NCI-H510A (cell line): ENCODE results near the gene CMTM4.

ENCODE experiments used
- DNase-seq: peaks from one replicate; lab custom pipeline; 2025; lab: John Stamatoyannopoulos, UW

Gene CMTM4

GRCh38 chr16:66696669-66697630 lies at the start of gene CMTM4:
TSS of gene CMTM4 (minus strand) at chr16:66696743. CDS start at chr16:66696525, 218 bp downstream.
- peak; percentile 68 for DNase-seq

GRCh38 chr16:66746048-66746447 lies 49.5 kb upstream of the CMTM4 start:
- no peak for DNase-seq

GRCh38 chr16:66741950-66742808 lies 45.6 kb upstream of the CMTM4 start:
- no peak for DNase-seq

GRCh38 chr16:66741169-66741900 lies 44.8 kb upstream of the CMTM4 start:
- no peak for DNase-seq

- no peak for DNase-seq
Measured at GRCh38 chr16:66740533-66740932, 44.0 kb upstream of the CMTM4 start.

- DNase-seq, result no peak
Measured at GRCh38 chr16:66740010-66740409, 43.5 kb upstream of the CMTM4 start.

- no peak for DNase-seq
Measured at GRCh38 chr16:66735891-66736290, 39.3 kb upstream of the CMTM4 start.

- no peak for DNase-seq
Measured at GRCh38 chr16:66731101-66731500, 34.6 kb upstream of the CMTM4 start.

GRCh38 chr16:66728804-66729203 lies 32.3 kb upstream of the CMTM4 start:
- no peak for DNase-seq

- no peak for DNase-seq
Measured at GRCh38 chr16:66728117-66728787, 31.7 kb upstream of the CMTM4 start.

- DNase-seq, result no peak
Measured at GRCh38 chr16:66720766-66721165, 24.2 kb upstream of the CMTM4 start.

- DNase-seq, result no peak
Measured at GRCh38 chr16:66719246-66719645, 22.7 kb upstream of the CMTM4 start.

GRCh38 chr16:66717776-66718175 lies 21.2 kb upstream of the CMTM4 start:
- no peak for DNase-seq

GRCh38 chr16:66717112-66717675 lies 20.7 kb upstream of the CMTM4 start:
- DNase-seq, result no peak

GRCh38 chr16:66714654-66715307 lies 18.2 kb upstream of the CMTM4 start:
- no peak for DNase-seq

- no peak for DNase-seq
Measured at GRCh38 chr16:66714062-66714461, 17.5 kb upstream of the CMTM4 start.

GRCh38 chr16:66713076-66713475 lies 16.5 kb upstream of the CMTM4 start:
- no peak for DNase-seq

GRCh38 chr16:66712512-66712911 lies 16.0 kb upstream of the CMTM4 start:
- DNase-seq, result no peak

- no peak for DNase-seq
Measured at GRCh38 chr16:66711581-66711980, 15.0 kb upstream of the CMTM4 start.

GRCh38 chr16:66706506-66706880 lies 9.9 kb upstream of the CMTM4 start:
- DNase-seq, result no peak
